Ovary (tissue), 3 donors: ENCODE data around the gene CCL4L2.

Source experiments
- POLR2A ChIP-seq: fragments of 450-650 bp; IDR thresholded peaks from one replicate; pipeline ENCODE4 v1.6.1; 2017; ENCODE audit warnings: antibody characterized with exemption, mild to moderate bottlenecking, moderate library complexity
- TF ChIP-seq, protein P1 (sequence below), 3 donors: fragments of 450-650 bp in 2 of 3; fragments of 200-600 bp in 1 of 3; IDR thresholded peaks; one replicate each; pipeline versions ENCODE4 v1.5.1 to v1.8.0; 2016 to 2022; ENCODE audit warnings: antibody characterized with exemption in 3 of 3, mild to moderate bottlenecking in 1 of 3
- donor health status: DM: no; HTN: no; CAD: no.

DNA sequence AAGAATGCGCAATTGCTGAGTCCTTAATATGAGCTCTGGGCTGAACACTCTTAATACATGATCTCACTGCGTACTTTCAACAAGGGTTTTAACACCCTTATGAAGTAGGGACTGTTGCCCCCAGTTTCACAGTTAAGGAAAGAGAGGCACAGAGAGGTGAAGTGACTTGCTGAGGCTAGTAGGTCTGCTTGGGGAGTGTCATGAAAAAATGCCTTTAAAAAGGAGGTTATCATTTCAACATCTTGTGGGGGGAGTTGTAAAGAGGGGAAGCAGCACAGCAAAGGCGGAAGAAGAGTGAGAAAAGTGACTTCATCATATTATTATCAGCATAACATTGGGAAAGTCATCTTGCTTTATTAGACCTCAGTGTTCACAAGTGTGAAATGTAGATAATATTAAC lies 2.1 kb downstream of the CCL4L2 start:
- TF ChIP-seq, protein P1, sequence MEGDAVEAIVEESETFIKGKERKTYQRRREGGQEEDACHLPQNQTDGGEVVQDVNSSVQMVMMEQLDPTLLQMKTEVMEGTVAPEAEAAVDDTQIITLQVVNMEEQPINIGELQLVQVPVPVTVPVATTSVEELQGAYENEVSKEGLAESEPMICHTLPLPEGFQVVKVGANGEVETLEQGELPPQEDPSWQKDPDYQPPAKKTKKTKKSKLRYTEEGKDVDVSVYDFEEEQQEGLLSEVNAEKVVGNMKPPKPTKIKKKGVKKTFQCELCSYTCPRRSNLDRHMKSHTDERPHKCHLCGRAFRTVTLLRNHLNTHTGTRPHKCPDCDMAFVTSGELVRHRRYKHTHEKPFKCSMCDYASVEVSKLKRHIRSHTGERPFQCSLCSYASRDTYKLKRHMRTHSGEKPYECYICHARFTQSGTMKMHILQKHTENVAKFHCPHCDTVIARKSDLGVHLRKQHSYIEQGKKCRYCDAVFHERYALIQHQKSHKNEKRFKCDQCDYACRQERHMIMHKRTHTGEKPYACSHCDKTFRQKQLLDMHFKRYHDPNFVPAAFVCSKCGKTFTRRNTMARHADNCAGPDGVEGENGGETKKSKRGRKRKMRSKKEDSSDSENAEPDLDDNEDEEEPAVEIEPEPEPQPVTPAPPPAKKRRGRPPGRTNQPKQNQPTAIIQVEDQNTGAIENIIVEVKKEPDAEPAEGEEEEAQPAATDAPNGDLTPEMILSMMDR (IDR thresholded peaks at IDR 0.05), result no peak
- no peak for TF ChIP-seq POLR2A
